ENCODE results near the gene STING1. TPM values are rescaled to one million over a fixed set of nuclear protein-coding genes. Genes with fewer than 3 reads are reported as not detected.
A peak's percentile ranks its signal among the peaks of the same experiment; 100 is the strongest.

STING1 gene
- total and polyA plus RNA-seq, 2 of the 13 experiments (the other 11 are each of a cell fraction or from before 2014, with no cell fraction given) = 1.3 to 4.4 TPM

DNA sequence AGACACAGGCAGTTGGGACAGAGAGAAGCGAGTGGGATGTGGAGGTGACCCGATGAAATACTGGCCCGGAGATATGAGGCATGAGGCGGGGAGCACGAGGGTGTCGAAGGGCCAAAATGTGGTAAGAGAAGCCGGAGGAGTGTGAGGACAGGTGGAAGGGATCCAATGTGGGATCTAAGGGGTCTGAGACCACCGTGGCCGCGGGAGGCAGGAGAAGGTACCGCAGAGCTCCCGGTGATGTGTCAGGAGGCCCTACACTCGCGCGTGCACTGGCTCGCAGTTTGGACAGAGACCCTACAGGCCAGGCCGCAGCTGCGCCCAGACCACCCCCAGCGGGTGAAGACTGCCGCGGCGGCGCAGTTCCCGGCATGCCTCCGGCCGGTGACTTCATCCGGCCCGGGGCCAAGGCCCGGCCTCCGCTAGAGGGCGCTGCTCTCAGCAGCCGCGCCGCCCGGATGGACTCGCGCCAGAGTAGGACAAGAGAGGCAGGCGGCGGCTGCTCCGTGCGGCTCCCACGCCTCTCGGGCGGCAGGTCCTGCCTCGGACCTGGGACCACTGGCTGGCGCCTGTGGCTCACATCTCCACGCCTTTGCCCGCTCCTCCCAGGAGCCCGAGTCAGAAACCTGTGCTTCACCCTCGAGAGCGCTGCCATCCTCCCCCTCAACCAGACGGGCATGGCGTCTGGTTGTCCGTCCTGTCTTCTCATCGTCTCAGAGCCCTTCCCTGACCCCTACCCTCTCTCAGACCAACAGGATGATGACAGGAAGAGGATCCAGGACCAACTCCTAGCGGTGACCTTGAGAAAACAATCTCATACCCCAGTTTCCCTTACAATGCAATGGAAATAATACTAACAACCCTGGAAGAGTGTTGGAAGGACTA is 35.4 kb upstream of the STING1 start (continued):
- TF ChIP-seq GMEB2 (CRISPR knock-in tag; IDR thresholded peaks at IDR 0.05; ENCODE audit: low read depth) = no peak
- no peak for TF ChIP-seq NFYB (CRISPR knock-in tag; IDR thresholded peaks at IDR 0.05)
- TF ChIP-seq FOXA1 (IDR thresholded peaks at IDR 0.05) = no peak
- TF ChIP-seq FOXA1 (CRISPR knock-in tag; IDR thresholded peaks at IDR 0.05) = 0 out of 2 replicates have a peak, but pooled peaks have one; percentile 4
- no peak for TF ChIP-seq HNF1A (IDR thresholded peaks at IDR 0.05; ENCODE audit: low read depth)
- TF ChIP-seq HNF1A (CRISPR knock-in tag; IDR thresholded peaks at IDR 0.05; ENCODE audit: borderline replicate concordance) = peak; percentile 52; the same call in 1 of the 2 replicates
- 0 out of 2 replicates have a peak, but pooled peaks have one; percentile 60 for TF ChIP-seq SNAI1 (CRISPR knock-in tag; IDR thresholded peaks at IDR 0.05; ENCODE audit: borderline replicate concordance)
- TF ChIP-seq RAD21 (CRISPR knock-in tag; IDR thresholded peaks at IDR 0.05) = peak; percentile 92
- TF ChIP-seq ZFP91 (CRISPR knock-in tag; IDR thresholded peaks at IDR 0.05; ENCODE audit: borderline replicate concordance) = peak; percentile 96; the same call in 1 of the 2 replicates
- no peak for TF ChIP-seq CBX2 (IDR thresholded peaks at IDR 0.05; ENCODE audit: low read depth, low read length)
- TF ChIP-seq CBX2 (CRISPR knock-in tag; IDR thresholded peaks at IDR 0.05; ENCODE audit: low read depth) = no peak
- no peak for TF ChIP-seq ZNF17 (CRISPR knock-in tag; IDR thresholded peaks at IDR 0.05)
- TF ChIP-seq PPARG (CRISPR knock-in tag; conservative IDR thresholded peaks at IDR 0.05) = peak; percentile 66
- TF ChIP-seq XBP1 (CRISPR knock-in tag; IDR thresholded peaks at IDR 0.05) = no peak
- TF ChIP-seq ZNF747 (CRISPR knock-in tag; IDR thresholded peaks at IDR 0.05; ENCODE audit: borderline replicate concordance) = peak; percentile 97; the same call in 1 of the 2 replicates
- no peak for TF ChIP-seq ZNF75D (CRISPR knock-in tag; IDR thresholded peaks at IDR 0.05; ENCODE audit: borderline replicate concordance)
- TF ChIP-seq ZNF792 (CRISPR knock-in tag; IDR thresholded peaks at IDR 0.05) = peak; percentile 95
- TF ChIP-seq ZNF337 (CRISPR knock-in tag; IDR thresholded peaks at IDR 0.05; ENCODE audit: borderline replicate concordance, low read depth) = 0 out of 2 replicates have a peak, but pooled peaks have one; percentile 64
- TF ChIP-seq, protein P1, sequence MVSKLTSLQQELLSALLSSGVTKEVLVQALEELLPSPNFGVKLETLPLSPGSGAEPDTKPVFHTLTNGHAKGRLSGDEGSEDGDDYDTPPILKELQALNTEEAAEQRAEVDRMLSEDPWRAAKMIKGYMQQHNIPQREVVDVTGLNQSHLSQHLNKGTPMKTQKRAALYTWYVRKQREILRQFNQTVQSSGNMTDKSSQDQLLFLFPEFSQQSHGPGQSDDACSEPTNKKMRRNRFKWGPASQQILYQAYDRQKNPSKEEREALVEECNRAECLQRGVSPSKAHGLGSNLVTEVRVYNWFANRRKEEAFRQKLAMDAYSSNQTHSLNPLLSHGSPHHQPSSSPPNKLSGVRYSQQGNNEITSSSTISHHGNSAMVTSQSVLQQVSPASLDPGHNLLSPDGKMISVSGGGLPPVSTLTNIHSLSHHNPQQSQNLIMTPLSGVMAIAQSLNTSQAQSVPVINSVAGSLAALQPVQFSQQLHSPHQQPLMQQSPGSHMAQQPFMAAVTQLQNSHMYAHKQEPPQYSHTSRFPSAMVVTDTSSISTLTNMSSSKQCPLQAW (CRISPR knock-in tag; IDR thresholded peaks at IDR 0.05) = peak; percentile 92
- TF ChIP-seq ZSCAN22 (CRISPR knock-in tag; IDR thresholded peaks at IDR 0.05) = no peak
- TF ChIP-seq HMG20A (CRISPR knock-in tag; IDR thresholded peaks at IDR 0.05; ENCODE audit: borderline replicate concordance) = no peak; the same call in 1 of the 2 replicates
- TF ChIP-seq SOX5 (CRISPR knock-in tag; IDR thresholded peaks at IDR 0.05; ENCODE audit: borderline replicate concordance) = peak; percentile 23; the same call in 1 of the 2 replicates

Measured in HepG2 (cell line).